GM12891 (cell line): ENCODE results near the gene RAB1A.

Experiments used
- POLR2A ChIP-seq: IDR thresholded peaks from 2 replicates; pipeline ENCODE4 v1.6.1; 2011; ENCODE audit warnings: low read depth, low read length, control low read depth
- POLR2AphosphoS5 ChIP-seq: IDR thresholded peaks from 2 replicates; pipeline ENCODE4 v1.6.1; 2011; ENCODE audit warnings: low read depth, low read length, control low read depth
- POU2F2 ChIP-seq: IDR thresholded peaks from 2 replicates; pipeline ENCODE4 v1.6.1; 2011; ENCODE audit warnings: low read depth, mild to moderate bottlenecking, control low read depth, low read length, moderate library complexity
- SPI1 ChIP-seq: IDR thresholded peaks from 2 replicates; pipeline ENCODE4 v1.6.1; 2011; ENCODE audit warnings: low read depth, low read length, control low read depth
- TAF1 ChIP-seq: IDR thresholded peaks from 2 replicates; pipeline ENCODE4 v1.6.1; 2011; ENCODE audit warnings: low read depth, low read length, control low read depth

DNA sequence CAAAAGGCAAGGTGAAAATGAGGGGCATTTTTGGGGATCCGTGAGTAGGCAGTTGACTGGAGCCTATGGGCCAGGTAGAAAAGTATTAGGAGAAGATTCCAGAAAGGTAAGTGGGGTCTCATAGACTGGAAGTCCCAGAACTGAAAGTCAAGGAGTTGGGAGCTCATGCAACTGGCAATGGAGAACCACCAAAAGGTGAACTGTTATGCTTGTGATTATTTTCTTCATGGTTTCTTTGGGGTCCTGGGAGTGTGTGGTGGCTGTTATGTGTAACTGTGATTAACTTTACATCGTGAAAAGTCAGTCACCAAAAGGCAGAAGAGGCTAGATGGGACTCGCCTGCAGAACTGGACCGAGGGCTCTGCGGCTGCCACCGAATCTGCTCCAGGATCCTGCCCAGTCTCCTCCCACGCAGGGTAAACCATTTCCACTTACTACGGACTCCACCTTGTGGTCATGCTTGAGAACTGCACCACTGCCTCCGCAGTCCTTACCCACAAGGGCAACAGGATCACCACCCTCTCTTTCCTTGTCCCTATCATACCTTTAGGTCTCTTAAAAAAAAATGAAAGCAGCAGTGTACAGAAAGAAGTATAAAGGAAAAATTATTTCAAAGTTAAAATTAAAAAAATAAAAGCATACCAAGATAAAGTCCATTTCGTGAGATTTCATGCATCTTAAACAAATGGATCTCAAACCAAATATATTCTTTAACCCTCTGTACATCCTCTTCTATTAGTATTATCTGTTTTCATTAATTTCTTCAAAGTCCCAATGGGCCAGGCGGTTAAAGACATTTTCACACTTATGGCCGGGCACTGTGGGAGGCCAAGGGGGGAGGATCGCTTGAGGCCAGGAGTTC, 89.3 kb downstream of the RAB1A start:
- TF ChIP-seq POLR2A, result 0 out of 2 replicates have a peak, but pooled peaks have one; percentile 34
- TF ChIP-seq POLR2AphosphoS5, result no peak
- TF ChIP-seq POU2F2, result no peak
- TF ChIP-seq TAF1, result no peak
- TF ChIP-seq SPI1, result no peak
